GM19438 (cell line): ENCODE results near the gene HOXB6.

Experiments used
- ATAC-seq: cut with Tn5 transposase; IDR thresholded peaks from one replicate; pipeline ENCODE4 v1.9.1; 2021; ENCODE audit warnings: low read depth; ENCODE audit not compliant: unreplicated experiment

HOXB6 gene

DNA sequence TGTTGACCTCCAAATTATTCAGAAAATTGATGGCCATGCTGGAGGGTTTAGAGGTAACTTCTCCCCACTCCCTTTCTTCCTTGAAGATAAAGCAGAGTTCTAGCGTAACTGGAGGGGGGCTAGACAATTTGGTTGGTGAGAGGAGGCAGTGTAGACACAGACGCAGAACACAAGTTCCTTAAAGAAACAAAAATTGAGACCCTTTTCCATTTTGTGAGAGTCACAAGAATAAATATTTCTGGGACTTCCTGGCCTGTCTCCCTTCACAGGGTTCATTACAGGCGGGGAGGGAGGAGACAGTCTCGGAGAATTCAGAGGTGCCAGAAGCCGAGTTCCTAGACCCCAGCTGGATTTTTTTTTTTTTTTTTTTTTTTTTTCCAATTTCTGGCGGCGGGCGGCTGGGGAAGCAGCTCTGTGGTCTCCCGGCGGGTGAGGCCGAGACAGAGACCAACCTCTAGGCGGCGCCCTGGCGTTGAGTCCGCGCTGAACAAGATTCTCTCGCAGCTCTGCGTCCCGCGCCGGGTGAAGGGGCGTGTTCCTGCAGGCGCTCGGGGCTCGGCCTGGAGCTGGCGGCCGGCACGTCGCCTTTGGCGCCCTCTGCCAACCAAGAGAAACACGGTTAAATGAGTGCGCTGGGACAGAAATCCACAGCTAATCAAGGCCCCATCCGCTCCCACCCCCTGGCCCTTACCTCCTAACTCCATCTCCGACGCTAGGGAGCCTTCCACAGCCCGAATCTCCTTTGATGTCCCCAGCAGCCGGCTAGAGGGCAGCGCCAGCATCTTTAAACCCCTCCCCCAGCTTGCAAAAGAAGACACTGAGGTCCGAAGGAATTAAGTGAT lies 31.6 kb upstream of the HOXB6 start:
- ATAC-seq, result no peak

DNA sequence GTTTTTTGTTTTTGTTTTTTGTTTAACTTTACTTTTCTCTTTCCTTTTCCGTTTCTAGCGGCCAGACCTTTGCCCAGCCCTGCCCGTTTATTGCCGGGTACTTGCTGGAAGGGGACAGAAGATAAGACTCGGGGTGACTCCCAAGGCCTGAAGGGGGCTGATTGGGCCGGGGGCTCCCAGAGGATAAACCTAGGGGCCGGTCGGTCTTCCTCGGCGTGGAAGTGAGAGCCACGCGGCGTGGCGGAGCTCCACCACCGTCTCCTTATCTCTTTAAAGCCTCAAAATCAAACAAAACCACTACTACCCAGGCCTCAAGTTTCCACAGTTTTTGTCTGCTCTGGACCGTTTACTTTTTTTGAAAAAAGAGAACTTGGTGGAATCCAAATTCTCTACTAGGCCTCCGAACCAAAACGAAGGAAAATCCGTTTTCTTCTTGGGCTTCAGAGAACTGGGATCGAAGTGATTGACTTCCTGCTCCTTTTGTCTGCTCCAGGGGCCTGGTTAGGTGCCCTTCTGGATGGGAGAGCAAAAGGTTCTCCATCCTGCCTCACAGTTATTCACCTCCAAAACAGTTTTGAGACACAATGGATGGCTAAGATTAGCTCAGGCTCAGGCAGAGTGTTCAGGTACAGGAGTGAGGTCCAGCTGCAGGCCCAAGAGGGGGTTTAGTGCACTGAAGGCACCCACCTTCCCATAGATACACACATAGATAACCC lies 29.9 kb upstream of the HOXB6 start:
- no peak for ATAC-seq

DNA sequence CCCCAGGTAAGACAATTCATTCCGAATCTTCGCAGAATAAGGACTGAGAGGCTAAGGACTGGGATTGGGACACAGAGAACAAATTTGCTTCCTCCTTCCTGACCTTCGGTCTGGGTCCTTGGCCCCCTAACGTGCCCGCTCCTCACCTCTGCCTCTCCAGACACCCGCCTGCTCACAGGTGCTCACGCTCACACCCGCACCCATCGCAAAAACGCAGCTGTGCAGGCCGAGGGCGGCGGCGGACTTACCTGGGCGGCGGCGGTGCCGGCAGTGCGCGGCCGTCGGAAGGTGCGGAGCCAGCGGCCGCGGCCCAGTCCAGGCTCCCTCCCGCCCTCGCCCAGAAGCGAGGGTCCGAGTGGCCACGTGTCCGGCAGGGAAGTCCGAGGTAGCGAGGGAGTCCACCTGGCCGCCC lies 28.5 kb upstream of the HOXB6 start:
- ATAC-seq, result no peak

DNA sequence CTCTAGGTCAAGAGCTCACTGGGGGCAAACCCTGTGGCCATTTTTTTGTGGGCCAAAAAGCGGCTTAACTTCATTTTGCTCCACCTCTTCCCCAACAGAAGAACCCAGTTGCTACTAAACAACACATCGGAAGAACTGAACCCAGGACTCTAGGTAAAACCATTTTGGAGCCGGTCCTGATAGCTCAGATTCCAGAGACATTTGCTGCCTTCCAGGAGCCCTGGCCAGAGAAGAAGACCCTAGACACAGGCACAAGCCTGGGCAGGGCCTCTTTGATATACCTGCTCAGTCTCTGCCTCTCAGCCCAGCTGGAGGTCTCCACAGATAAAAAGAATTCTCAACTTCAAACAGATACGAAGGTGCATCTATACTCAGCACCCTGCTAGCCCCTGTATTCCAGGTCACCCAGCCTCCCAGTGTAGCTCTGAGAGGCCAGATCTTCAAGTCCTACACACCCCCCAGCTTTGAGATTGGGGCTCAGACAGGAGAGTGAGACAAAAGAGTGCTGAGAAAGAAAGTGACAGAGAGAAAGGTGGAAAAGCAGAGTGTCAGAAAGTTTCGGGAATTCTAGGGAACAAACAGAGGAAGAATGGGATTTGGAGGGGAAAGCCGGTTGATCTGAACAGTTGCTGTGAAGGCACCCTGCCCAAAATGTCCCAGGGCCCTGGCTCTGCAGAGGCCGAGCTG lies 27.9 kb upstream of the HOXB6 start:
- ATAC-seq, result no peak

DNA sequence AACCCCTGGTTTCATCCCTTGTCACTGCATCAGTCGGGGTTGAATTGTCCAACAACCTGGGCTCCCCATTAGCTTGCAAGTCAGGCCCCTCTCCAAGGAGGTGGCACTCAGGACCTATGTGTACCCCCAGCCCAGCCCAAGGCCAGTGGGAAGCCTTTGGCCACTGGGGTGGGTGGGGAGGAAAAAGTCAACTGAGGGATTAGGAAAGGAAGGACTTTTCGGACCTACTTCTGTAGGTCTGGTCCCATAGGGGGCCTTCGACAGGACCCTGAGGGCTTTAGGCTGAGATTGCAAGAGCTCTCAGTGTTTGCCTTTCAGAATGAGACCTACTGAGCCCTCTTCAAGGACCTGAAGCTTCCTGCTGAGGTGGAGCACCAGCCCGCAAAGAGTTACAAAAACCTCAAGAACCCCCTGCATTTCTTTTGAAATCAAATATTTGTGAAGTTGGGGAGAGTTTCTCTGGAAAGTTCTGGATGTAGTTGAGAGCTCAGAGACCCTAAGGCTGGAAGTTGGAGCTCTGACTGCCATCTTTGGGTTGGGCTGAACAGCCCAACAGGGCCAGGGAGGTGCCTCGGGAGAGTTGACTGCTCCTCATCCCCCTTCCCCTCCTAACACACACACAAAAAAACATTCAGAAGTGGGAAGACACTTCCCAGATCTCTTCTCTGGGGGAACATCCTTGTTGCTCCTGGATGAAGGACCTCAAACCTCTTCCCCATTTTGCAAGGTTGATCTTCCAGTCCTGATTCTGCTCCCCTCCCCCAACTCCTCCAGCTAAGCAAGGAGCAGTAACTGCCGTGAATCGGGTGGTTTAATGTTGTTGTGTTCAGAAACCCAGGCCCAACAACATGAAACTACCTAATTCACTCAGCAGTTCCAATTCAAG lies 27.1 kb upstream of the HOXB6 start:
- ATAC-seq, result no peak

DNA sequence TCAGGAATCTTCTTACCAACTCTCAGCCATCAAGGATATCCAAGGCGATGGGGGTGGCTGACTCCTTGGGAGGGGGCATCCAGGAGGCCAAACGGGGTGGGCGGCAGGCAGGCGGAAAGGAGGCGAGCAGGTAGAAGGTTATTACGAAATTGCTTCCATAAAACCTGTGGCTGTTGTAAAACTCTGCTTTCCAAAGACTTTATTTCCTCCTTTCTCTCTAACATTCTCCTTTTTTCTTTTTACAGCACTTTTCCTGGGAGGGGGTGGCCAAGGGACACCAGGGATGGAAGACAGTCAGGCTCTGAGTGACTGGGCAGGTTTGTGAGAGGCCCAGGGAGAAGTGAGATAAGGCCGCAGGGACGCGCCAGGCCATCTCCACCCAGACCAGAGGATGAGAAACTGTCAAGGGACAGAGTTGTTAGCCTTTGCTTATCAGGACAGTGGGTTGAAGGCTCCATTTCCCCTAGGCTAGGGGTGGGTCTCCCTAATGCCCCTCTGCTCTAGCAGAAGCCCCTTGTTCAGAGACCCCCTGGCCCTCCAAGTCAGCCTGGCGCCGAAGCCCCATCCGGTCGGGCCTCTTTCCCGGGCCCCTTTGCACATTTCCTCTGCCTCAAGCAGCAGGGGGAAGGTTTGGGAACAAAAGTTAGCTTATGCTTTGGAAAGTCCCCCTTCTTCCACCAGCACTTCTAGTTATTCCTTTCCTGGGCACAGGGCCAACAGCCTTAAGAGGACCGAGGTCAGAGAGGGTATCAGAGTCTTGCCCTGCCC lies 26.3 kb upstream of the HOXB6 start:
- ATAC-seq, result no peak

DNA sequence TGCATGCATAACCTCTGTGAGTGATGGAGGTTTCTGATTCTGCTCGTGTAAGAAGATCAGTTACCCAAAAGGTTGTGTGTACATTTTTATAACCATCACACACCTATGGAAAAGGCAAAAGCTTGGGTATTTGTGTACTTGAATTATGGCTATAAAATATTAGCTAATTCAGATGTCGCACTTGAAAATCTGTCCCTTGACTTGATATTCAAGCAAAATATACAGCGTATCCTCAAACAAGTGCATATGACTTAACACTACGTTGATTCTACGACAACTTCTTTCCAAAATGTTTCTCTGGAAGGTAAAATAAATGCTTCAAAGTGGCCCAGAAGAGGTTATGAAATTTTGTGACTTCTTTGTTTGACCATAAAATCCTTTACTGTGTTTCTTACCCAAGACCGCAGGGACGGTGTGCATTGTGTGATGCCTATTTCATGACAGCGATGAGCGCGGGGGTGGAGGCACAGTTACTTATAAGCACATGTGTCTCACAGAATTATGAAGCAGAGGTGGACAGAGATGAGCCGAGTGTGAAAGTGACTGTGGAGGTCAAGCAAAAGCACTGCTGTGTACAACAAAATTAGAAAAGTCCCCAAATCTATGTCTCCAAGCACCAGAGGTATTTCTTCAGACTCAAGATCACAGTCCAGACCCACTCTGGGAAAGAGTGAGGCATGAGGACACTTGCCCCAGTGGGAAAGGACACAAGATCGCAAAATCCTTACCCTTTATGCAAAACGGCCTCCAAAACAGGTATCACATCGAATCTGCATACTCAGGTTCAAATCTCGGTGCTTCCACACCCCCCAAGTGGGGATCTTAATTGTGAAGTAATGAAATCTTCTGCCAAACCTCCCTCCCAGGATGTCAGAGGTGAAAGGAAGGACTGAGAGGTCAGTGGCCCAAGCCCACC lies 25.5 kb upstream of the HOXB6 start:
- ATAC-seq, result no peak

DNA sequence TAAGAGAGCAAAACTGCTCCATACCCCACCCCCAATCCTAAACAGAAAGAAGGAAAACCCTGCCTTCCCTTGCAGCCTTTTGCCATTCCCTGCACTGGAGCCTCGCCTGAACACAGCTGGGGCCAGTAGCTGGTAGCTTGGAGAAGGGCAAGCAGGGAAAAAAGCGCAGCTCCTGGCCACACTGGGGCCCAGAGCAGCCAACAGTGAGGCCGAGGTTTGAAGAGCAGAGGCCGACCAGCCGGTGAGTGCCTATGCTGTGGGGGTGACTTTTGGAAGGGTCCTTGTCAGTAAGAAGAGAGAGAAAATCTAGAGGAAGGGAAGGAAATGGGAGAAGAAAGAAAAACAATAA lies 24.6 kb upstream of the HOXB6 start:
- ATAC-seq, result no peak

DNA sequence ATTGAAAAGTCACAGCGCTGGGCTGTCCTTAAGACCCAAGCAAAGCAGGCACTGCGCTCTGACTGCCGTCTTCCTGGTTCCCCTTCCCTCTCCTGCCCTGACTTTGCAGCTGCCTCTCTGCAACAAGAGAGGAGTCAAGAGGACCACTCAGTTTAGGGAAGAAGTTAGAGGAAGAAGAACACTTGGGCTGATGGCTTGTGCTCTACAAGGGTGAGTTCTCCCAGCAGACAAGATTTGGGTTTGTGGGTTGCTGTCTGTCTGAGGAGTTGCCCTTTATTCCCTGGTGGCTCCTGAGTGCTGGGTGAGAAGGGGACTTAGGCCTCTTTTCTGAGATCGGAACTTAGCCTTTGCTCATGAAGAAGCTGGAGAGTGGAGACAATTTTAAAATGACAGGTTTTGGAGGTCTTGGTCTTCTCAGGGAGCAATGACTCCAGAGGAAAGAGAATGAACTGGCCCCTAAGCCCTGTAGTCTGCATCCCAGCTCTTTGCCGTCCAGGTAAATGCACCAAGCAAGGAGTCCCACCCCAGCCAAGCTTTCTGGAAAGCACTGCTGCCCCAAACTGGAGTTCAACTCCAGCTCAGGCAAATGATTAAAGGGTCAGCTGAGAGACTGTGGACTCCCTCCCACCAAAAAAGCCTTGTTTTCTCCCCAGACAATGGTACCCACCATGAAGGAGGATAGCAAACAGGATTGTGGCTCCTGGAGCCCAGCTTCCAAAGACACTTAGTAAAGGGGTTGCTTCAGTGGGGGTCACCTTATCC lies 24.0 kb upstream of the HOXB6 start:
- no peak for ATAC-seq

DNA sequence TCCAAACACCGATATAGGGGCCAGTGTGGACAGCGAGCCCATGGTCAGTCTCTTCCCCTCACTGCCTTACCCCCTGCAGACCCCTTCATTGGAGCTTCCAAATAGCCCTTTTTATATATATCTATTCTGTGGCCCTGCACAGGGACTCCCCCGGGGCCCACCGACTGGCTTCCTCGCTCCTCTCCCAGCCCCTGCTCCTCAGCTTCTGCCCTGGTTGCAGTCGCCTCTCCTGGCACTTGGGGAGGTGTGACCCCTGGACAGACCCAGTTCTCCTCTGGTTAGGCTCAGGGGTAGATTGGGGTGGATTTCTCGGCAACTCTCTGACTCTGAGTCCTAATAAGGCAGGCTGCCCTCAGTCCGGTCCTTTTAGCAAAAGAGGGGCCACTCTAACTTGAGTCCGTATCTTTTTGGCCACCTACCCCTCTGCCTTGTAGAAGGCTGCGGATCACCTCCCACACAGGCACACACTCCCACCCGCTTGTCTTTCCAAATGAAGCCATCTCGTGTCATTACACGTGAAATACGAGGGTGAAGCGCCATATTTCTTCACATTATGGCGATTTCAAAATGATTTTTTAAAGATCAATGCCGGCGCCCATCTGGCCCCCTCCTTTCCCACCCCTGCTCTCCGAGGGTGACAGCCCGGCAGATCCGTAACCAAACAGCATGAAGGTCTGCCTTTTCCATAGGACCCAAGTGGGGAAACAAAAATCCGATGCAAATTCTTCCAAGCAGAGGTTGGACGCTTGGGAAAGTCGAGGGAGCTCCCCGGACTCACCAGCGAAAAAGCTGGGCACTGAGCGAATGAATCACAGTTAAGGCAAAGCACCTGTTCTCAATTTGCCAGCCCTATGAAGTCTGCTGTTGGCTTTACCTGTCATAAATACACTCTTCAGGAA lies 23.1 kb upstream of the HOXB6 start:
- ATAC-seq, result no peak

DNA sequence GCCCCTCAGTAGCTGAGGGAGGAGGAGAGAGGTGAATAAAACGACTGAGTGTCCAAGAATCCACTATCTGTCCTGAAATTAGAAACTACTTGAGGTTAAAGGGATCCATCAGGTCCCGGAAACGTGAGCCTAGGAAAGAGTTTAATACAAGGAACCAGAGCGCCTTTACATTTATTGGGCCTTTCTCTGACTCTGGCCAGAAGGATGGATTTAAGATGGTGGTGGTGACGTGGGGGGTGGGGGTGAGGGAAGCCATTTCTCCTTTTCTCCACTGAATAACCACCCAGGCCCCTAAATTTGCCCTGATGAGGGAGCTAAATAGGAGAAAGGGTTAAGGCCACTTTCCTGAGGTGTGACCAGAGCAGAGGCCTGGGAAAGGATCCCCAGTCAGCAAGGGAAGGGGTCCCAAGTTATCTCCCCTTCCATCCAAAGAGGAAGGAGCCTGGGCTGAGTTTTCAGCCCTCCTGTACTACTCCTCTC lies 22.4 kb upstream of the HOXB6 start:
- ATAC-seq, result no peak

DNA sequence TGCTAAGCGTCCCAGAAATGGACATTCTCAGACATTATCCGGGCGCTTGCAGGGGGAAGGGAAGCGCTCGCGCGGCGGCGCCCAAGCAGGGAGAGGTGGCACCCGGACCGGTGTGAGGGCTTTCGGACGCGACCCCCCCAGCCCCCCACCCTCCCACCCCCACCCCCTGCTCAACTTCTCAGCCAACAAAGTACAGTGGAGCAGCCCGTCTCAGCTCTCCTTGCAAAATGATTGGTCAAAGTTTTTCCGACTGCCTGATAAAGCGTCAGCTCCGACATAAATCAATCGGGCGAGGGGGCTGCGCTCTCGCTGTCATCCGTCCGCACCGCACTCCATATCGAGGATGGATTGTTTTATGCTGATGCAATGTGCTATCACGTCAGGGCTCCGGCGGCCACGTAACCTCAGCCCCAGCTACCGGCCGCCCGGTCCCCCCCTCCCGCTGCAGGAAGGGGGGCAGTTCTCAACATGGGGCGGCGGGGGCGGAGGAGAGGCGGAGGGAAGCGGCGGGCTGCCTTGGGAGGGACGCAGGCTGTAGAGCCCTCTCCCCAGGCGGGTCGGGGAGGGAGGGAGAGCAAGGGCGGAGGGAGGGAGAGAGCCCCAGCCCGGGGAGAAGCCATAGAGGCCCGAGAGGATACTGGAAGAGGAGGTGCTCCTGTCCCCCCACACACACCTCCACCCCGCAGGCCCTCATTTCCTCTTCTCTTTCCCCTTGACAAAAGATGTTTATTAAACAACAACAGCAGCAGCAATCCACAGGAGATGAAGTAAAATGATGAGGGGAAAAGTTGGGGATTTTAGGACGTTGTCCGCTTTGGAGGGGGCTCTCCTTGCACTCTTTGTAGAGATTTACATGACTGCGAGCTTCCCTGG lies 21.7 kb upstream of the HOXB6 start, which contains the start of gene HOXB9:
HOXB9 (minus strand) TSS at position 114 of the 873 bp plus-strand sequence; CDS start at position 25, 89 bp downstream.
- ATAC-seq, result no peak

DNA sequence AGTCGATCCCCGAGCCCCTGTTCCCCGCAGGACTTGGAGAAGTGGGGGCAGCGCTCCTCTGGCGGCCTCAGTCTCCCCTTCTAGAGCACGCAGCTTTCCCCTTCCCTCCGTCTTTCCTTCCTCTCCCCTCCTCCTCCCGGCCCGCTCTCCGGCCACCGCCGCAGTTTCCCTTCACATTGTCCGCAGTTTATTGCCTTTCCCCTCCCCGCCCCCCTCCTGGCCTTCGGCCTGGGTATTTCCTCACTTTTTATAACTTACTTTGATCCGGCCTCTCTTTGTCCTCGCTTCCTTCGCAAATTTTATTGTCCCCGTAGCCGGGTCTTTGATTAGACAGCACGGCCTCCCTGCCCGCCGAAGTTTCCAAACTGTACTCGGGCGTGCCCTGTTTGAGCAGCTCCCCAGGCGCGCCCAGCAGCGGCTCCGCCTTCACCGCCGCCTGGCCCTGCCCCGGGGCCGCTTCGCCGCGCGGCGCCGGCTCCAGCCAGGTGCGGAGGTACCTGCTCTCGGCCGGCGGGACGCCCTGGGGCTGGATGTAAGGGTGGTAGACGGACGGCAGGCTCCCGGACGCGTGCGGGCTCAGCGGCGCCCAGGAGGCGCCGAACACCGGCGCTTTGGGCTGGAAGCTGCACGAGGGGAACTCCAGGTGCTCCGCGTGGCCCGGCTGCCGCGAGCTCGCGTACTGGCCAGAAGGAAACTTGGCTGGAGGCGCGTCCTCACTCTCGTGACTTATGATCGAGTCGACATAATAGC lies 20.9 kb upstream of the HOXB6 start:
- ATAC-seq, result no peak

DNA sequence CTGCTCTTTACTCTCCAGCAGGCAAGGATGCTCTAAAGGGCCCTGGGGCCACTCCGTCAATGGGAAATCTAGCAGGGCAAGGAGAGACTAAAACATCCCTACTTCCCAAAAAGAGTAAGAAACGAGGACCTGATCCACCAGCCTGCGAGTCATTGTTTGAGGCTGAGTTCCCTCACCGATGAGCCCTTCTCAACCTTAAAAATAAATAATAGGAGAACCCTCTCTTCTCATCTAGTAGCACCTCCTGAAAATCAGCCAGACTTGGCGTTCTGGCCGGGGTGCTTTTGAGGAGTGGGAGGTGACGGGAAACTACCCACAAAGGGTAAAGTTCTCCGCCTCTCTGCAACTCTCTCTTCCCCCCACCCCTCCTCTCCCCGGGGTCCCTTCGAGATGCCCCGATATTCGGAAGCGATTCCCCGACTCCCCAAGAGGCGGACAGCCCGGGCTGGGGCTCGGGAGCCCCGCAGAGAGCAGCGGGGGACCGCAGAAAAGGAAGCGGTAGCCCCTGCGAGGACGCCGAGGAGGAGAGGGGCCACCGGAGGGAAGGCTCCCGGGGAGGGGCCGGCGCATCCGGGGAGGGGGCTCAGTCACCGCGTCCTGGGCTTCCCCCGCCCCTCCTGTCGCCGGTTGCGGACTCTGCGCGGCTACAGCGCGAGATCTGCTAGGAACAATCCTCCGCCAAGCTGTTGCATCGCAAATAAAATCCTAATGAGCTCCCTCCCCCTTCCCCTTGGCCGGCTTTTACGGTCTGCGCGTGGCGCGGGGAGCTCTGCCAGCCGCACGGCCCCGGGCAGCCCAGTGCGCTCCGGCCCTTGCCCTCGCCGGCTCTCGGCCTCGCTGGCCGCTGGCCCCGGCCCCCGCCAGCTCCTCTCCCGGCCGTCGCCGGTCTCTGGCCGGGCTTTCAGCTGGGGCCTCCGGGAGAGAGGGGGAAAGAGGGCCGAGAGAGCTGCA lies 20.0 kb upstream of the HOXB6 start:
- ATAC-seq, result no peak
